Stomach (tissue), 9 donors: ENCODE results near the gene CRISPLD2. TPM values are rescaled to one million over a fixed set of nuclear protein-coding genes. Genes with fewer than 3 reads are reported as not detected.
"Not testable (repeated sequence)": the region's sequence is repeated elsewhere in the genome, so short reads cannot be mapped to it uniquely, and the experiment has no call there.

Source experiments
- DNase-seq, 2 donors: peaks; one replicate each; pipeline versions ENCODE4 v3.0.0 to v3.0.0-alpha.2; 2013 to 2019
- H3K27ac ChIP-seq, 5 donors: fragments of 200-600 bp in 4 of 5; sonication (generic) in 4 of 5; one replicate each; pipeline ENCODE4 v1.5.1; 2013 to 2019; ENCODE audit warnings: mild to moderate bottlenecking in 1 of 5, moderate library complexity in 1 of 5
- H3K27me3 ChIP-seq, 3 donors: fragments of 200-600 bp; sonication (generic); one replicate each; pipeline ENCODE4 v1.5.1; 2017 to 2019; ENCODE audit warnings: mixed run types in 1 of 3
- H3K36me3 ChIP-seq, 4 donors: fragments of 200-600 bp; sonication (generic); 1 replicate in 3 of 4; 2 replicates in 1 of 4; pipeline ENCODE4 v1.5.1; 2016 to 2019
- H3K4me1 ChIP-seq, 4 donors: fragments of 200-600 bp; sonication (generic); one replicate each; pipeline ENCODE4 v1.5.1; 2016 to 2019
- H3K4me3 ChIP-seq, 4 donors: fragments of 200-600 bp; sonication (generic) in 3 of 4; one replicate each; pipeline ENCODE4 v1.5.1; 2016 to 2019; ENCODE audit warnings: mild to moderate bottlenecking in 1 of 4
- H3K9me3 ChIP-seq, 4 donors: fragments of 200-600 bp; sonication (generic); one replicate each; pipeline ENCODE4 v1.5.1; 2016 to 2019
- EP300 ChIP-seq: sonication (generic); formaldehyde crosslinking; IDR thresholded peaks from one replicate; pipeline ENCODE4 v1.6.1; 2017; ENCODE audit warnings: antibody characterized with exemption
- POLR2A ChIP-seq, 4 donors: fragments of 450-650 bp; IDR thresholded peaks; one replicate each; pipeline ENCODE4 v1.6.1; 2016; ENCODE audit warnings: antibody characterized with exemption in 4 of 4, control low read depth in 2 of 4, mild to moderate bottlenecking in 1 of 4, moderate library complexity in 1 of 4
- POLR2AphosphoS5 ChIP-seq, 3 donors: sonication (generic); formaldehyde crosslinking; IDR thresholded peaks; one replicate each; pipeline ENCODE4 v1.6.1; 2016; ENCODE audit warnings: antibody characterized with exemption in 3 of 3
- WGBS, 5 donors: extraction: QIAGEN DNeasy Blood & Tissue Kit in 3 of 5; methylation state at CpG; one replicate each; pipeline versions ENCODE4 v1.1.5 to v1.1.7; 2013 to 2018; 5-methylcytosine and 5-hydroxymethylcytosine counted together
- intact Hi-C: fragments of 100-400 bp; cut with DNase I; formaldehyde crosslinking; loops from one replicate; pipeline ENCODE4 v1.15.1; 2023; ENCODE audit warnings: low total_unique reads
- polyA plus RNA-seq, 3 donors: library from polyadenylated mRNA; stranded (reverse); fragments of 200-250 nt; gene quantifications; one replicate each; pipeline ENCODE4 v1.2.3, GENCODE V29; 2013
- total RNA-seq, 5 donors: library from RNA; depleted of rRNA; stranded (reverse); fragments of >200 nt; gene quantifications; one replicate each; pipeline versions ENCODE4 v1.1.0 to v1.2.3, GENCODE V29; 2014 to 2016
- TF ChIP-seq, protein P1 (sequence below), 7 experiments: fragments of 450-650 bp in 4 of 7; fragments of 200-600 bp in 3 of 7; sonication (generic) in 3 of 7; IDR thresholded peaks; one replicate each; pipeline ENCODE4 v1.5.1; 2016 to 2019; ENCODE audit warnings: antibody characterized with exemption in 7 of 7, control low read depth in 2 of 7, mild to moderate bottlenecking in 1 of 7
- donor health status: healthy with polysubstance abuse.
- donor health status: Bipolar disorder and iron deficiency.
- donor health status: healthy.

The CRISPLD2 gene
- total and polyA plus RNA-seq, 8 donors = 18.3 to 242 (median 95.8) TPM

DNA sequence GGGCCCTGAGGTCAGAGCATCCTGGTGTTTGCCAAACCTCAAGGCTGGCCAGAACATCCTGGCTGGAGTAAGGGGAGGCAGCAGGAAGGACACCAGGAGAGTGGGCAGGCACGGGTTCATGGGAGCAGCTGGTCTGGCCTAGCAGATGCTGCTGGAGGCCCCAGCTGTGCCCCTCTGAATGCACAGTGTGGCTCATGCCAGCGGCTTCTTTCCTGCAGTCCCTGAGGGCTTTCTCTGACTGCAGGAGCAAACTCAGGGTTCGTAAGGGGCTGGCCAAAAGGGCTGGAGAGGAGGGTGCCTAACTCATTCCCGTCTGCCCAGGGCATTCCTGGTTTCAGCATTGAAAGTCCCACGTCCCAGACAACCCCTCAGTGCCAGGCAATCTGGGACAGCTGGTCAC is 112.9 kb downstream of the CRISPLD2 start:
- Histone ChIP-seq H3K36me3 (no peaks in the 10 kb centered on the region), H3K4me1 (peaks cover 17 to 25% (median 24%) of the 10 kb centered on the region in 4 donors), H3K4me3 (no peak overlapping the region), H3K27me3 (no peaks in the 10 kb centered on the region), H3K9me3 (no peaks in the 10 kb centered on the region), H3K27ac (peak overlapping the region in 1 of 5 donors; percentile 68)
- intact Hi-C loops = no loop called here
- 70 to 85% (median 79%) methylated on average over 4 to 5 of the region's 5 CpGs for WGBS, 5 donors
- no peak for DNase-seq
- TF ChIP-seq, protein P1, sequence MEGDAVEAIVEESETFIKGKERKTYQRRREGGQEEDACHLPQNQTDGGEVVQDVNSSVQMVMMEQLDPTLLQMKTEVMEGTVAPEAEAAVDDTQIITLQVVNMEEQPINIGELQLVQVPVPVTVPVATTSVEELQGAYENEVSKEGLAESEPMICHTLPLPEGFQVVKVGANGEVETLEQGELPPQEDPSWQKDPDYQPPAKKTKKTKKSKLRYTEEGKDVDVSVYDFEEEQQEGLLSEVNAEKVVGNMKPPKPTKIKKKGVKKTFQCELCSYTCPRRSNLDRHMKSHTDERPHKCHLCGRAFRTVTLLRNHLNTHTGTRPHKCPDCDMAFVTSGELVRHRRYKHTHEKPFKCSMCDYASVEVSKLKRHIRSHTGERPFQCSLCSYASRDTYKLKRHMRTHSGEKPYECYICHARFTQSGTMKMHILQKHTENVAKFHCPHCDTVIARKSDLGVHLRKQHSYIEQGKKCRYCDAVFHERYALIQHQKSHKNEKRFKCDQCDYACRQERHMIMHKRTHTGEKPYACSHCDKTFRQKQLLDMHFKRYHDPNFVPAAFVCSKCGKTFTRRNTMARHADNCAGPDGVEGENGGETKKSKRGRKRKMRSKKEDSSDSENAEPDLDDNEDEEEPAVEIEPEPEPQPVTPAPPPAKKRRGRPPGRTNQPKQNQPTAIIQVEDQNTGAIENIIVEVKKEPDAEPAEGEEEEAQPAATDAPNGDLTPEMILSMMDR (IDR thresholded peaks at IDR 0.05) = no peak
- no peak for TF ChIP-seq EP300

DNA sequence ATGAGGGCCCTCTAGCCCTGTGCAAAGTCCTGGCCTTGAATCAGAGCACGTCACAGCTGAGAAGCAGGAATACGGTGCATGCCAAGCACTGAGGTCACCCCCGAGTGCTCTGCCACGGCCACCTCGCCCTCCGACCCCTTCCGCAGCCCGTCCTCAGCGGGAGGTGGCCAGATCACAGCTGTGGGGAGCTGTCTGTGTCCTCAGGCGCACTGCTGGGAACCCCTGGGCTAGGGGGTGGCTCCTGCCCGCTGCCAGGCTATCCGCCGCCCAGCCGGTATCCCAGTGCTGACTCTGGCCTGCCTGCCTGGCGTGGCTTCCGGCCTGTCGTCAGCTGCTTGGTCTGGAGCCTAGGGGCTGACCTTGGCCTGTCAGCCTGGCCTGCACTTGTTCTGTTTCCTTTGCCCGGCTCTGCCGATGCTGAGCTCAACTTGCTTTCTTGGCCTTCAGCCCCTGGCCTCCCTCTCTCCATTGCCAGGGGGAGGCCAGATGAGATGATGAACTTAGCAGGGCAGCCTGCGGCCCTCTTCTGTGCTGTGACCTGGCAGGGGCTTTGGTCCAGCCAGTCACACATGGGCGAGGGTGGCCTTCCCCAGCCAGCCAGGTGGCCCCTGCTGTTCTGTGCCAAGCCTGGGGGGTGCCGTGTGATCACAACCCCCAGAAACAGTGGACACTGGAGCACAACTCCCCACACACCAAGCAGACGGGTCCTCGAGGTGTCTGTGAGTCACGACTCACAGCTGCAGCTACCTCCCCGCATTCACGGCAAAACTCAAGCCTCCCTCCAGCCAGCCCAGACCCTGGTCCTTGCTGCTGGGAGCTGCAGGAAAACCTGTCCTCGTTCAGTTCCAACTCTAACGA is 114.2 kb downstream of the CRISPLD2 start:
- Histone ChIP-seq H3K27ac (peak overlapping the region; percentile 33 to 75 (median 53)), H3K4me3 (no peak overlapping the region), H3K27me3 (no peaks in the 10 kb centered on the region), H3K4me1 (peaks cover 9 to 12% (median 11%) of the 10 kb centered on the region in 4 donors), H3K36me3 (no peaks in the 10 kb centered on the region), H3K9me3 (no peaks in the 10 kb centered on the region)
- intact Hi-C loops = no loop called here
- TF ChIP-seq POLR2AphosphoS5 (IDR thresholded peaks at IDR 0.05) (peak in 1 of 3 donors; percentile 11), POLR2A (IDR thresholded peaks at IDR 0.05) (no peak), EP300 (peak; percentile 20)
- TF ChIP-seq, protein P1 (IDR thresholded peaks at IDR 0.05) = no peak
- 64 to 74% (median 73%) methylated on average over 14 to 29 of the region's 29 CpGs for WGBS, 5 donors
- no peak for DNase-seq

DNA sequence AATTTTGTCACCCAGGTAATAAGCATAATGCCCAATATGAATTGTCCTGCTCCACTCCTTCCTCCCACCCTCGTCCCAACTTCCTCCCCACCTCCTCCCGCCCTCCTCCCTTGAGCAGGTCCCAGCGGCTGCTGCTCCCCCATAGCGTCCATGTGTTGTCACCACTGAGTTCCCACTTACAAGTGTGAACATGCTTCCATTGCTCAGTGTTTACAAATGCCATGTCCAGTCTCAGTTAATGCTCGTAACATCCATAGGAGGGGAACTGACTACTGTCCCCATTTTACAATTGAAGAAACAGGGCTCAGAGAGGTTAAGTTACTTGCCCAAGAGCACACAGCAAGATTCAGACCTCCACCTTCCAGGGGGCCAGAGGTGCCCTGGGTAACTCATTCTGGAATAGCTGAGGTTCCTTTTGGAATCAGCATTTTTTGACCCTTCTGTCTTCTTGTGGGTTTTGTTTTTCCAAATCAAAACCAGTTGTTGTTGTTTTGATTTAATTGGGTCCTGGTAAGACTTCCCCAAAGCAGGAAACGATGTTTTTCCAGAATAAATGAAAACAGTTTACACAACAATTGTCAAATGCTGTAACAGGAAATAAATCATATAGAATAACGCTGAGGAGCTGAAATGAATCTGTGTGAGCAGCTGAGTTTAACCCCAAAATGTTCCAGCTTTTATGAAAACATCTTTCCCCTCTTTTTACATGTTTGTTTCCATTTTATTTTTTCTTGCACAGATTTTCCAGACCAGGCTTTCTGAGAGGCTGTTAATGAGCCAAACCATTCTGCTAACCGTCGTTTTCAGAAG is 117.6 kb downstream of the CRISPLD2 start:
- WGBS, 5 donors = 65 to 70% (median 68%) methylated on average over 9 of the region's 9 CpGs
- intact Hi-C loops = no loop called here

DNA sequence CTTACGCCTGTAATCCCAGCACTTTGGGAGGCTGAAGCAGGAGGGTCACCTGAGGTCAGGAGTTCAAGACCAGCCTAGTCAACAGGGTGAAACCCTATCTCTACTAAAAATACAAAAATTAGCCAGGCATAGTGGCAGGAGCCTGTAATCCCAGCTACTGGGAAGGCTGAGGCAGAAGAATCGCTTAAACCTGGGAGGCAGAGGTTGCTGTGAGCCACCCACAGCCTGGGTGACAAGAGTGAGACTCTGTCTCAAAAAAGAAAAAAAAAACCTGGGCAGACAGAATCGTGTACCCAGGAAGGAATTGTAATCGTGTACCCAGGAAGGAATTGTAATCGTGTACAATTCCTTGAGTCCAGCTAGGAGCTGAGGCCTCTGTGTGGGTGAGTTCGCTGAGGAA is 118.8 kb downstream of the CRISPLD2 start:
- H3K4me3 ChIP-seq, H3K27me3 ChIP-seq, H3K9me3 ChIP-seq, DNase-seq, H3K4me1 ChIP-seq, H3K27ac ChIP-seq, intact Hi-C loops, H3K36me3 ChIP-seq: not testable (repeated sequence)
- 69 to 77% (median 75%) methylated on average over 6 of the region's 6 CpGs for WGBS, 5 donors

More for the DNA sequence above, 117.6 kb downstream of the CRISPLD2 start:
- Histone ChIP-seq H3K4me3 (no peak overlapping the region), H3K4me1 (peaks cover 0 to 4% (median 0%) of the 10 kb centered on the region in 4 donors), H3K27me3 (no peaks in the 10 kb centered on the region), H3K36me3 (no peaks in the 10 kb centered on the region), H3K27ac (no peak overlapping the region), H3K9me3 (no peaks in the 10 kb centered on the region)
- no peak for DNase-seq
- TF ChIP-seq, protein P1 (IDR thresholded peaks at IDR 0.05) = no peak
- TF ChIP-seq POLR2A (IDR thresholded peaks at IDR 0.05) = no peak
- no peak for TF ChIP-seq EP300
- no peak for TF ChIP-seq POLR2AphosphoS5 (IDR thresholded peaks at IDR 0.05)
